HEK293 (cell line): ENCODE measurements around the gene MIF.

ENCODE experiments used
- CTCF ChIA-PET: fragments of 350-600 bp; formaldehyde crosslinking; extraction: SDS; loops from one replicate; lab custom pipeline; 2021; ENCODE audit warnings: antibody characterized with exemption; lab: Yijun Ruan, JAX
- POLR2A ChIA-PET: fragments of 300-600 bp; formaldehyde crosslinking; extraction: SDS; loops from one replicate; lab custom pipeline; 2020; ENCODE audit warnings: antibody characterized with exemption, inconsistent platforms; lab: Yijun Ruan, JAX
- H3K27ac ChIP-seq: fragments of 200-500 bp; sonication (Bioruptor generic); 2 replicates; pipeline ENCODE4 v1.5.1; 2014; ENCODE audit warnings: low read depth, low read length, control low read depth, inconsistent platforms; ENCODE audit errors: extremely low read depth
- H3K36me3 ChIP-seq, 2 experiments: fragments of 200-500 bp in 1 of 2; sonication (Bioruptor generic) in 1 of 2; 1 replicate in 1 of 2; 2 replicates in 1 of 2; pipeline ENCODE4 v1.5.1; 2014 to 2017; ENCODE audit warnings: inconsistent platforms in 2 of 2, low read length in 2 of 2; ENCODE audit not compliant: control insufficient read depth in 2 of 2, insufficient read depth in 1 of 2
- H3K4me1 ChIP-seq: fragments of 200-500 bp; sonication (Bioruptor generic); 2 replicates; pipeline ENCODE4 v1.5.1; 2014; ENCODE audit warnings: mild to moderate bottlenecking, low read length, inconsistent platforms; ENCODE audit not compliant: control insufficient read depth, insufficient read depth
- H3K4me3 ChIP-seq: 2 replicates; pipeline ENCODE4 v1.5.1; 2011; ENCODE audit warnings: low read depth, mild to moderate bottlenecking, control low read depth, low read length, moderate library complexity
- H3K9me3 ChIP-seq: fragments of 200-500 bp; sonication (Bioruptor generic); 2 replicates; pipeline ENCODE4 v1.5.1; 2014; ENCODE audit warnings: low read depth, low read length, inconsistent platforms; ENCODE audit not compliant: control insufficient read depth, insufficient read depth
- GLIS1 ChIP-seq: fragments of 450-650 bp; formaldehyde crosslinking; IDR thresholded peaks from 2 replicates; pipeline ENCODE4 v1.5.1; 2016; ENCODE audit warnings: missing biosample characterization, missing genetic modification characterization
- KLF8 ChIP-seq: fragments of 450-650 bp; formaldehyde crosslinking; IDR thresholded peaks from 2 replicates; pipeline ENCODE4 v1.5.1; 2016; ENCODE audit warnings: missing biosample characterization, missing genetic modification characterization
- SP7 ChIP-seq: fragments of 450-650 bp; formaldehyde crosslinking; IDR thresholded peaks from 2 replicates; pipeline ENCODE4 v1.5.1; 2016; ENCODE audit warnings: missing biosample characterization, missing genetic modification characterization
- WT1 ChIP-seq: fragments of 450-650 bp; formaldehyde crosslinking; IDR thresholded peaks from 2 replicates; pipeline ENCODE4 v1.5.1; 2016; ENCODE audit warnings: missing biosample characterization, missing genetic modification characterization
- ZBTB17 ChIP-seq: fragments of 450-650 bp; formaldehyde crosslinking; IDR thresholded peaks from 2 replicates; pipeline ENCODE4 v1.5.1; 2016; ENCODE audit warnings: missing biosample characterization, missing genetic modification characterization
- ZIC2 ChIP-seq: fragments of 450-650 bp; formaldehyde crosslinking; IDR thresholded peaks from 2 replicates; pipeline ENCODE4 v1.5.1; 2016; ENCODE audit warnings: missing biosample characterization, missing genetic modification characterization
- ZNF174 ChIP-seq: fragments of 450-650 bp; formaldehyde crosslinking; IDR thresholded peaks from 2 replicates; pipeline ENCODE4 v1.5.0; 2017; ENCODE audit warnings: missing biosample characterization, mild to moderate bottlenecking, missing genetic modification characterization
- ZNF335 ChIP-seq: fragments of 450-650 bp; formaldehyde crosslinking; conservative IDR thresholded peaks from 2 replicates; pipeline ENCODE4 v1.5.1; 2016; ENCODE audit warnings: missing biosample characterization, missing genetic modification characterization
- ZNF530 ChIP-seq: fragments of 450-650 bp; formaldehyde crosslinking; IDR thresholded peaks from 2 replicates; pipeline ENCODE4 v1.5.1; 2016; ENCODE audit warnings: low read depth, missing biosample characterization, missing genetic modification characterization
- ZNF701 ChIP-seq: fragments of 450-650 bp; formaldehyde crosslinking; IDR thresholded peaks from 2 replicates; pipeline ENCODE4 v1.5.1; 2016; ENCODE audit warnings: missing biosample characterization, missing genetic modification characterization
- TF ChIP-seq, protein P1 (sequence below): fragments of 450-650 bp; IDR thresholded peaks from 2 replicates; pipeline ENCODE4 v1.5.1; 2018; ENCODE audit warnings: missing biosample characterization, mild to moderate bottlenecking, missing genetic modification characterization
- TF ChIP-seq, protein P2 (sequence below): fragments of 450-650 bp; formaldehyde crosslinking; IDR thresholded peaks from 2 replicates; pipeline ENCODE4 v1.5.1; 2016; ENCODE audit warnings: missing biosample characterization, missing genetic modification characterization
- TF ChIP-seq, protein P3 (sequence below): fragments of 450-650 bp; formaldehyde crosslinking; IDR thresholded peaks from 2 replicates; pipeline ENCODE4 v1.5.1; 2017; ENCODE audit warnings: missing biosample characterization, missing genetic modification characterization
- TF ChIP-seq, protein P4 (sequence below): fragments of 450-650 bp; formaldehyde crosslinking; IDR thresholded peaks from 2 replicates; pipeline ENCODE4 v1.5.1; 2016; ENCODE audit warnings: missing biosample characterization, missing genetic modification characterization
- TF ChIP-seq, protein P5 (sequence below): fragments of 450-650 bp; formaldehyde crosslinking; IDR thresholded peaks from 2 replicates; pipeline ENCODE4 v1.5.1; 2016; ENCODE audit warnings: missing biosample characterization, missing genetic modification characterization

MIF gene

DNA sequence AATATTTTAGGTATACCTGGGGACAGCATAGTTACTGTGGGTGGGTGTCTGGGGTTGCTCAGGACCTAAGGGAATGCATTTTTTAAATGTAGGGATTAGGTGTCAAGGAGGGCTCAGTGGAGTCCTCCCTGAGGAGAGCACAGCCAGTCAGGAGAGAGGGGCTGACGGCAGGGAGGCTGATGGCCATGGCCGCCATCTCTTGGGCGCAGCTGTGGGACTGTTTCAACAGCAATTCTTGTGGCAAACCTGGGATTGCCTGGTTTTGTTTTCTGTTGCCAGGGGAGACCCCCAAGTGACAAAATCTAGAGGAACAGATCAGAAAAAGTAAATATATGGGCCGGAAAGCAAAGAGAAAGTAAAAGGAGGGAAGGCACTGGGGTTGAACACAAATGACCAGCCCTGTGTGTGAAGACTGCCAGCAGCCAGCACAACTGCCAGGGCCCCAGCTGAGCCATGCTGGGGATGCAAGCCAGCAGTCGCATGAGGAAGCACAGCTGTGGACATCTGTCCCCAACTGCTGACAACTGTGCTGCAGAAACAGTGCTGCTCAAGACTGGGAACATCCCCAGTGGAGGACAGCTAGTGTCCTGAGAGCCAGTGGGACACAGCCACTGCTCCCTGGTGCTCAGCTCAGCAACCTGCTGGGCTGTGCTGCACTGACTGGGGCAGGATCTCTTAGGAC lies 10.5 kb downstream of the MIF start:
- Histone ChIP-seq H3K9me3 (no peaks in the 10 kb centered on the region), H3K4me1 (no peaks in the 10 kb centered on the region), H3K36me3 (no peaks in the 10 kb centered on the region), H3K4me3 (no peak overlapping the region), H3K27ac (no peak overlapping the region)
- no peak for TF ChIP-seq WT1 (tag by site-specific recombination)
- TF ChIP-seq ZBTB17 (tag by site-specific recombination), result no peak
- TF ChIP-seq, protein P1, sequence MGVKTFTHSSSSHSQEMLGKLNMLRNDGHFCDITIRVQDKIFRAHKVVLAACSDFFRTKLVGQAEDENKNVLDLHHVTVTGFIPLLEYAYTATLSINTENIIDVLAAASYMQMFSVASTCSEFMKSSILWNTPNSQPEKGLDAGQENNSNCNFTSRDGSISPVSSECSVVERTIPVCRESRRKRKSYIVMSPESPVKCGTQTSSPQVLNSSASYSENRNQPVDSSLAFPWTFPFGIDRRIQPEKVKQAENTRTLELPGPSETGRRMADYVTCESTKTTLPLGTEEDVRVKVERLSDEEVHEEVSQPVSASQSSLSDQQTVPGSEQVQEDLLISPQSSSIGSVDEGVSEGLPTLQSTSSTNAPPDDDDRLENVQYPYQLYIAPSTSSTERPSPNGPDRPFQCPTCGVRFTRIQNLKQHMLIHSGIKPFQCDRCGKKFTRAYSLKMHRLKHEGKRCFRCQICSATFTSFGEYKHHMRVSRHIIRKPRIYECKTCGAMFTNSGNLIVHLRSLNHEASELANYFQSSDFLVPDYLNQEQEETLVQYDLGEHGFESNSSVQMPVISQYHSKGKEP (tag by site-specific recombination), result 0 out of 2 replicates have a peak, but pooled peaks have one; percentile 35
- TF ChIP-seq, protein P2, sequence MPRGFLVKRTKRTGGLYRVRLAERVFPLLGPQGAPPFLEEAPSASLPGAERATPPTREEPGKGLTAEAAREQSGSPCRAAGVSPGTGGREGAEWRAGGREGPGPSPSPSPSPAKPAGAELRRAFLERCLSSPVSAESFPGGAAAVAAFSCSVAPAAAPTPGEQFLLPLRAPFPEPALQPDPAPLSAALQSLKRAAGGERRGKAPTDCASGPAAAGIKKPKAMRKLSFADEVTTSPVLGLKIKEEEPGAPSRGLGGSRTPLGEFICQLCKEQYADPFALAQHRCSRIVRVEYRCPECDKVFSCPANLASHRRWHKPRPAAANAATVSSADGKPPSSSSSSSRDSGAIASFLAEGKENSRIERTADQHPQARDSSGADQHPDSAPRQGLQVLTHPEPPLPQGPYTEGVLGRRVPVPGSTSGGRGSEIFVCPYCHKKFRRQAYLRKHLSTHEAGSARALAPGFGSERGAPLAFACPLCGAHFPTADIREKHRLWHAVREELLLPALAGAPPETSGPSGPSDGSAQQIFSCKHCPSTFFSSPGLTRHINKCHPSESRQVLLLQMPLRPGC (tag by site-specific recombination), result no peak
- TF ChIP-seq, protein P3, sequence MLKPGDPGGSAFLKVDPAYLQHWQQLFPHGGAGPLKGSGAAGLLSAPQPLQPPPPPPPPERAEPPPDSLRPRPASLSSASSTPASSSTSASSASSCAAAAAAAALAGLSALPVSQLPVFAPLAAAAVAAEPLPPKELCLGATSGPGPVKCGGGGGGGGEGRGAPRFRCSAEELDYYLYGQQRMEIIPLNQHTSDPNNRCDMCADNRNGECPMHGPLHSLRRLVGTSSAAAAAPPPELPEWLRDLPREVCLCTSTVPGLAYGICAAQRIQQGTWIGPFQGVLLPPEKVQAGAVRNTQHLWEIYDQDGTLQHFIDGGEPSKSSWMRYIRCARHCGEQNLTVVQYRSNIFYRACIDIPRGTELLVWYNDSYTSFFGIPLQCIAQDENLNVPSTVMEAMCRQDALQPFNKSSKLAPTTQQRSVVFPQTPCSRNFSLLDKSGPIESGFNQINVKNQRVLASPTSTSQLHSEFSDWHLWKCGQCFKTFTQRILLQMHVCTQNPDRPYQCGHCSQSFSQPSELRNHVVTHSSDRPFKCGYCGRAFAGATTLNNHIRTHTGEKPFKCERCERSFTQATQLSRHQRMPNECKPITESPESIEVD (tag by site-specific recombination), result no peak
- TF ChIP-seq SP7 (tag by site-specific recombination), result no peak
- TF ChIP-seq, protein P4, sequence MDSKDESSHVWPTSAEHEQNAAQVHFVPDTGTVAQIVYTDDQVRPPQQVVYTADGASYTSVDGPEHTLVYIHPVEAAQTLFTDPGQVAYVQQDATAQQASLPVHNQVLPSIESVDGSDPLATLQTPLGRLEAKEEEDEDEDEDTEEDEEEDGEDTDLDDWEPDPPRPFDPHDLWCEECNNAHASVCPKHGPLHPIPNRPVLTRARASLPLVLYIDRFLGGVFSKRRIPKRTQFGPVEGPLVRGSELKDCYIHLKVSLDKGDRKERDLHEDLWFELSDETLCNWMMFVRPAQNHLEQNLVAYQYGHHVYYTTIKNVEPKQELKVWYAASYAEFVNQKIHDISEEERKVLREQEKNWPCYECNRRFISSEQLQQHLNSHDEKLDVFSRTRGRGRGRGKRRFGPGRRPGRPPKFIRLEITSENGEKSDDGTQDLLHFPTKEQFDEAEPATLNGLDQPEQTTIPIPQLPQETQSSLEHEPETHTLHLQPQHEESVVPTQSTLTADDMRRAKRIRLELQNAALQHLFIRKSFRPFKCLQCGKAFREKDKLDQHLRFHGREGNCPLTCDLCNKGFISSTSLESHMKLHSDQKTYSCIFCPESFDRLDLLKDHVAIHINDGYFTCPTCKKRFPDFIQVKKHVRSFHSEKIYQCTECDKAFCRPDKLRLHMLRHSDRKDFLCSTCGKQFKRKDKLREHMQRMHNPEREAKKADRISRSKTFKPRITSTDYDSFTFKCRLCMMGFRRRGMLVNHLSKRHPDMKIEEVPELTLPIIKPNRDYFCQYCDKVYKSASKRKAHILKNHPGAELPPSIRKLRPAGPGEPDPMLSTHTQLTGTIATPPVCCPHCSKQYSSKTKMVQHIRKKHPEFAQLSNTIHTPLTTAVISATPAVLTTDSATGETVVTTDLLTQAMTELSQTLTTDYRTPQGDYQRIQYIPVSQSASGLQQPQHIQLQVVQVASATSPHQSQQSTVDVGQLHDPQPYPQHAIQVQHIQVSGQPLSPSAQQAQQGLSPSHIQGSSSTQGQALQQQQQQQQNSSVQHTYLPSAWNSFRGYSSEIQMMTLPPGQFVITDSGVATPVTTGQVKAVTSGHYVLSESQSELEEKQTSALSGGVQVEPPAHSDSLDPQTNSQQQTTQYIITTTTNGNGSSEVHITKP (tag by site-specific recombination), result no peak
- TF ChIP-seq ZNF174, result no peak
- no peak for TF ChIP-seq ZNF335
- TF ChIP-seq ZIC2 (tag by site-specific recombination), result peak; percentile 84
- TF ChIP-seq KLF8 (tag by site-specific recombination), result no peak
- TF ChIP-seq ZNF530 (tag by site-specific recombination), result no peak
- TF ChIP-seq, protein P5, sequence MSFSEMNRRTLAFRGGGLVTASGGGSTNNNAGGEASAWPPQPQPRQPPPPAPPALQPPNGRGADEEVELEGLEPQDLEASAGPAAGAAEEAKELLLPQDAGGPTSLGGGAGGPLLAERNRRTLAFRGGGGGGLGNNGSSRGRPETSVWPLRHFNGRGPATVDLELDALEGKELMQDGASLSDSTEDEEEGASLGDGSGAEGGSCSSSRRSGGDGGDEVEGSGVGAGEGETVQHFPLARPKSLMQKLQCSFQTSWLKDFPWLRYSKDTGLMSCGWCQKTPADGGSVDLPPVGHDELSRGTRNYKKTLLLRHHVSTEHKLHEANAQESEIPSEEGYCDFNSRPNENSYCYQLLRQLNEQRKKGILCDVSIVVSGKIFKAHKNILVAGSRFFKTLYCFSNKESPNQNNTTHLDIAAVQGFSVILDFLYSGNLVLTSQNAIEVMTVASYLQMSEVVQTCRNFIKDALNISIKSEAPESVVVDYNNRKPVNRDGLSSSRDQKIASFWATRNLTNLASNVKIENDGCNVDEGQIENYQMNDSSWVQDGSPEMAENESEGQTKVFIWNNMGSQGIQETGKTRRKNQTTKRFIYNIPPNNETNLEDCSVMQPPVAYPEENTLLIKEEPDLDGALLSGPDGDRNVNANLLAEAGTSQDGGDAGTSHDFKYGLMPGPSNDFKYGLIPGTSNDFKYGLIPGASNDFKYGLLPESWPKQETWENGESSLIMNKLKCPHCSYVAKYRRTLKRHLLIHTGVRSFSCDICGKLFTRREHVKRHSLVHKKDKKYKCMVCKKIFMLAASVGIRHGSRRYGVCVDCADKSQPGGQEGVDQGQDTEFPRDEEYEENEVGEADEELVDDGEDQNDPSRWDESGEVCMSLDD (tag by site-specific recombination), result no peak
- no peak for TF ChIP-seq GLIS1 (tag by site-specific recombination)
- no peak for TF ChIP-seq ZNF701 (tag by site-specific recombination)
- CTCF ChIA-PET, result interaction anchor here (3.5 kb wide), 1 partner anchor 11 kb away, joined by 26 read pairs; the partner anchor contains the start of gene MIF
- POLR2A ChIA-PET, result interaction anchor here (0.9 to 2.7 kb wide), 2 partner anchors 9 to 11 kb away, joined by 4 to 21 read pairs; partner anchors contain the start of gene MIF
